ENCODE measurements around the gene NHLRC4.

Gene NHLRC4

GRCh38 chr16:549544-550263, 17.1 kb upstream of the NHLRC4 start:
- CTCF ChIA-PET, result no interaction called here
- TF ChIP-seq NFRKB (IDR thresholded peaks at IDR 0.05) (no peak), L3MBTL2 (conservative IDR thresholded peaks at IDR 0.05) (no peak), SUZ12 (IDR thresholded peaks at IDR 0.05) (no peak), ARNT (IDR thresholded peaks at IDR 0.05) (no peak), BHLHE40 (IDR thresholded peaks at IDR 0.05; ENCODE audit: borderline replicate concordance) (no peak)
- POLR2A ChIA-PET, result no interaction called here
- no peak for DNase-seq (ENCODE audit: extremely low spot score)

GRCh38 chr16:551210-551609, 15.6 kb upstream of the NHLRC4 start:
- POLR2A ChIA-PET, result no interaction called here
- no peak for DNase-seq (ENCODE audit: extremely low spot score)
- TF ChIP-seq, protein P1, sequence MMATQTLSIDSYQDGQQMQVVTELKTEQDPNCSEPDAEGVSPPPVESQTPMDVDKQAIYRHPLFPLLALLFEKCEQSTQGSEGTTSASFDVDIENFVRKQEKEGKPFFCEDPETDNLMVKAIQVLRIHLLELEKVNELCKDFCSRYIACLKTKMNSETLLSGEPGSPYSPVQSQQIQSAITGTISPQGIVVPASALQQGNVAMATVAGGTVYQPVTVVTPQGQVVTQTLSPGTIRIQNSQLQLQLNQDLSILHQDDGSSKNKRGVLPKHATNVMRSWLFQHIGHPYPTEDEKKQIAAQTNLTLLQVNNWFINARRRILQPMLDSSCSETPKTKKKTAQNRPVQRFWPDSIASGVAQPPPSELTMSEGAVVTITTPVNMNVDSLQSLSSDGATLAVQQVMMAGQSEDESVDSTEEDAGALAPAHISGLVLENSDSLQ (IDR thresholded peaks at IDR 0.05), result no peak
- TF ChIP-seq FOXK2 (IDR thresholded peaks at IDR 0.05) (no peak), FOXA1 (IDR thresholded peaks at IDR 0.05) (no peak), SP1 (IDR thresholded peaks at IDR 0.05) (no peak), CTBP1 (IDR thresholded peaks at IDR 0.05; ENCODE audit: borderline replicate concordance) (no peak), ARNT (IDR thresholded peaks at IDR 0.05) (no peak), LEF1 (IDR thresholded peaks at IDR 0.05; ENCODE audit: borderline replicate concordance) (no peak), BHLHE40 (IDR thresholded peaks at IDR 0.05; ENCODE audit: borderline replicate concordance) (no peak), ELF4 (IDR thresholded peaks at IDR 0.05) (no peak), FOXM1 (IDR thresholded peaks at IDR 0.05; ENCODE audit: borderline replicate concordance) (no peak), NFRKB (IDR thresholded peaks at IDR 0.05) (no peak), SUZ12 (IDR thresholded peaks at IDR 0.05) (no peak), ZNF384 (IDR thresholded peaks at IDR 0.05) (no peak), L3MBTL2 (conservative IDR thresholded peaks at IDR 0.05) (no peak), TARDBP (IDR thresholded peaks at IDR 0.05) (no peak), HDGF (IDR thresholded peaks at IDR 0.05; ENCODE audit: borderline replicate concordance) (no peak)
- CTCF ChIA-PET, result no interaction called here

GRCh38 chr16:552171-552570, 14.6 kb upstream of the NHLRC4 start:
- ChIA-PET POLR2A (no interaction called here), CTCF (no interaction called here)
- no peak for DNase-seq (ENCODE audit: extremely low spot score)
- TF ChIP-seq ELF4 (IDR thresholded peaks at IDR 0.05) (no peak), L3MBTL2 (conservative IDR thresholded peaks at IDR 0.05) (no peak), CTBP1 (IDR thresholded peaks at IDR 0.05; ENCODE audit: borderline replicate concordance) (no peak), SP1 (IDR thresholded peaks at IDR 0.05) (no peak), NFRKB (IDR thresholded peaks at IDR 0.05) (no peak), FOXK2 (IDR thresholded peaks at IDR 0.05) (no peak), ZNF384 (IDR thresholded peaks at IDR 0.05) (no peak)
- TF ChIP-seq, protein P1 (IDR thresholded peaks at IDR 0.05), result no peak

GRCh38 chr16:553601-554296, 13.1 kb upstream of the NHLRC4 start:
- ChIA-PET POLR2A (interaction anchor here (1.0 kb wide), 1 partner anchor 27 kb away, joined by 3 read pairs; no protein-coding TSS in a partner anchor), CTCF (no interaction called here)
- no peak for DNase-seq (ENCODE audit: extremely low spot score)
- no peak for TF ChIP-seq HDGF (IDR thresholded peaks at IDR 0.05; ENCODE audit: borderline replicate concordance)
- no peak for TF ChIP-seq SUZ12 (IDR thresholded peaks at IDR 0.05)
- TF ChIP-seq CTBP1 (IDR thresholded peaks at IDR 0.05; ENCODE audit: borderline replicate concordance), result no peak
- TF ChIP-seq ELF4 (IDR thresholded peaks at IDR 0.05), result no peak
- no peak for TF ChIP-seq FOXM1 (IDR thresholded peaks at IDR 0.05; ENCODE audit: borderline replicate concordance)
- TF ChIP-seq ZNF384 (IDR thresholded peaks at IDR 0.05), result no peak

- POLR2A ChIA-PET, result interaction anchor here (1.0 kb wide), 1 partner anchor 28 kb away, joined by 3 read pairs; no protein-coding TSS in a partner anchor
- CTCF ChIA-PET, result no interaction called here
Measured at GRCh38 chr16:554297-554621, 12.5 kb upstream of the NHLRC4 start.

More at GRCh38 chr16:554297-554621, 12.5 kb upstream of the NHLRC4 start:
- DNase-seq (ENCODE audit: extremely low spot score), result no peak
- no peak for TF ChIP-seq ARNT (IDR thresholded peaks at IDR 0.05)
- TF ChIP-seq FOXA1 (IDR thresholded peaks at IDR 0.05), result no peak
- no peak for TF ChIP-seq CTBP1 (IDR thresholded peaks at IDR 0.05; ENCODE audit: borderline replicate concordance)
- TF ChIP-seq HDGF (IDR thresholded peaks at IDR 0.05; ENCODE audit: borderline replicate concordance), result no peak
- TF ChIP-seq FOXK2 (IDR thresholded peaks at IDR 0.05), result no peak
- TF ChIP-seq FOXM1 (IDR thresholded peaks at IDR 0.05; ENCODE audit: borderline replicate concordance), result no peak
- no peak for TF ChIP-seq L3MBTL2 (conservative IDR thresholded peaks at IDR 0.05)
- TF ChIP-seq SUZ12 (IDR thresholded peaks at IDR 0.05), result no peak
- TF ChIP-seq LEF1 (IDR thresholded peaks at IDR 0.05; ENCODE audit: borderline replicate concordance), result no peak
- no peak for TF ChIP-seq BHLHE40 (IDR thresholded peaks at IDR 0.05; ENCODE audit: borderline replicate concordance)
- TF ChIP-seq SP1 (IDR thresholded peaks at IDR 0.05), result no peak
- TF ChIP-seq, protein P1 (IDR thresholded peaks at IDR 0.05), result no peak

All from HEK293T (cell line).